ENCODE results near the gene AFF1. TPM values are rescaled to one million over a fixed set of nuclear protein-coding genes. Genes with fewer than 3 reads are reported as not detected.

AFF1 gene
- total RNA-seq, 2 experiments from 2014 or later = 50.3 to 51.2 TPM

- Histone ChIP-seq H3K27ac (ENCODE audit: low read depth in 1 of 2, low read length in 2 of 2) (no peak overlapping the region), H3K36me3 (ENCODE audit: insufficient read depth, low read length) (peaks cover 20% of the 10 kb centered on the region), H3K27me3 (ENCODE audit: control insufficient read depth in 1 of 2, insufficient read depth in 2 of 2, low read length in 2 of 2) (no peaks in the 10 kb centered on the region), H3K4me3 (ENCODE audit: low read length) (no peak overlapping the region), H3K4me1 (ENCODE audit: insufficient read depth, low read length) (peaks cover 17% of the 10 kb centered on the region), H3K9me3 (ENCODE audit: control insufficient read depth in 1 of 2, insufficient read depth in 1 of 2, low read length in 2 of 2) (no peaks in the 10 kb centered on the region)
- H3K9me3 Mint-ChIP-seq = no peaks in the 10 kb centered on the region
- no peaks in the 10 kb centered on the region for H3K27me3 Mint-ChIP-seq
- ChIA-PET CTCF (interaction anchor here (1.0 kb wide), 2 partner anchors 108 to 121 kb away, joined by 3 to 4 read pairs; partner anchors contain the start of gene AFF1), POLR2A (interaction anchor here (0.7 to 1.2 kb wide), 3 partner anchors 37 to 1865 kb away, joined by 3 to 4 read pairs (median 3); no protein-coding TSS in a partner anchor)
- TF ChIP-seq, protein P1, sequence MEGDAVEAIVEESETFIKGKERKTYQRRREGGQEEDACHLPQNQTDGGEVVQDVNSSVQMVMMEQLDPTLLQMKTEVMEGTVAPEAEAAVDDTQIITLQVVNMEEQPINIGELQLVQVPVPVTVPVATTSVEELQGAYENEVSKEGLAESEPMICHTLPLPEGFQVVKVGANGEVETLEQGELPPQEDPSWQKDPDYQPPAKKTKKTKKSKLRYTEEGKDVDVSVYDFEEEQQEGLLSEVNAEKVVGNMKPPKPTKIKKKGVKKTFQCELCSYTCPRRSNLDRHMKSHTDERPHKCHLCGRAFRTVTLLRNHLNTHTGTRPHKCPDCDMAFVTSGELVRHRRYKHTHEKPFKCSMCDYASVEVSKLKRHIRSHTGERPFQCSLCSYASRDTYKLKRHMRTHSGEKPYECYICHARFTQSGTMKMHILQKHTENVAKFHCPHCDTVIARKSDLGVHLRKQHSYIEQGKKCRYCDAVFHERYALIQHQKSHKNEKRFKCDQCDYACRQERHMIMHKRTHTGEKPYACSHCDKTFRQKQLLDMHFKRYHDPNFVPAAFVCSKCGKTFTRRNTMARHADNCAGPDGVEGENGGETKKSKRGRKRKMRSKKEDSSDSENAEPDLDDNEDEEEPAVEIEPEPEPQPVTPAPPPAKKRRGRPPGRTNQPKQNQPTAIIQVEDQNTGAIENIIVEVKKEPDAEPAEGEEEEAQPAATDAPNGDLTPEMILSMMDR (IDR thresholded peaks at IDR 0.05) = no peak
- ATAC-seq (ENCODE audit: poor library complexity) (no peak), DNase-seq (no peak)
- peaks cover 40% of the 10 kb centered on the region for H3K4me1 Mint-ChIP-seq (ENCODE audit: low read depth)
- no peak overlapping the region for H3K4me3 Mint-ChIP-seq
- no peak overlapping the region for H3K27ac Mint-ChIP-seq
- H3K36me3 Mint-ChIP-seq (ENCODE audit: low read depth) = peaks cover 23% of the 10 kb centered on the region
- intact Hi-C loops (cut with DNase I, micrococcal nuclease) = no loop called here
Measured at GRCh38 chr4:87042986-87043820, 108.4 kb downstream of the AFF1 start.

GRCh38 chr4:87044511-87045233 lies 109.9 kb downstream of the AFF1 start:
- CTCF ChIA-PET = no interaction called here
- Mint-ChIP-seq H3K9me3 (no peaks in the 10 kb centered on the region), H3K27ac (no peak overlapping the region), H3K36me3 (ENCODE audit: low read depth) (peaks cover 33% of the 10 kb centered on the region), H3K4me3 (no peak overlapping the region), H3K27me3 (no peaks in the 10 kb centered on the region), H3K4me1 (ENCODE audit: low read depth) (peaks cover 40% of the 10 kb centered on the region)
- Histone ChIP-seq H3K27me3 (ENCODE audit: control insufficient read depth in 1 of 2, insufficient read depth in 2 of 2, low read length in 2 of 2) (no peaks in the 10 kb centered on the region), H3K9me3 (ENCODE audit: control insufficient read depth in 1 of 2, insufficient read depth in 1 of 2, low read length in 2 of 2) (no peaks in the 10 kb centered on the region), H3K4me1 (ENCODE audit: insufficient read depth, low read length) (peaks cover 14% of the 10 kb centered on the region), H3K36me3 (ENCODE audit: insufficient read depth, low read length) (peaks cover 26% of the 10 kb centered on the region), H3K27ac (ENCODE audit: low read depth in 1 of 2, low read length in 2 of 2) (no peak overlapping the region), H3K4me3 (ENCODE audit: low read length) (no peak overlapping the region)
- intact Hi-C loops (cut with DNase I, micrococcal nuclease) = loop anchor here in 1 of 2 experiments (5.0 kb wide), 1 partner anchor 37 kb away; no protein-coding TSS in a partner anchor
- POLR2A ChIA-PET = no interaction called here
- DNase-seq (no peak), ATAC-seq (ENCODE audit: poor library complexity) (no peak)
- TF ChIP-seq, protein P1 (IDR thresholded peaks at IDR 0.05) = no peak

- no peak overlapping the region for H3K27ac ChIP-seq (ENCODE audit: low read depth in 1 of 2, low read length in 2 of 2)
Measured at GRCh38 chr4:87045234-87045558, 110.4 kb downstream of the AFF1 start.

More at GRCh38 chr4:87045234-87045558, 110.4 kb downstream of the AFF1 start:
- H3K4me1 Mint-ChIP-seq (ENCODE audit: low read depth) = peaks cover 45% of the 10 kb centered on the region
- intact Hi-C loops (cut with DNase I, micrococcal nuclease) = loop anchor here in 1 of 2 experiments (5.0 kb wide), 1 partner anchor 38 kb away; no protein-coding TSS in a partner anchor
- CTCF ChIA-PET = no interaction called here
- TF ChIP-seq, protein P1 (IDR thresholded peaks at IDR 0.05) = no peak
- DNase-seq = no peak
- no peaks in the 10 kb centered on the region for H3K9me3 Mint-ChIP-seq
- H3K4me3 Mint-ChIP-seq = no peak overlapping the region
- H3K36me3 ChIP-seq (ENCODE audit: insufficient read depth, low read length) = peaks cover 26% of the 10 kb centered on the region
- POLR2A ChIA-PET = no interaction called here
- no peaks in the 10 kb centered on the region for H3K27me3 ChIP-seq (ENCODE audit: control insufficient read depth in 1 of 2, insufficient read depth in 2 of 2, low read length in 2 of 2)
- H3K4me3 ChIP-seq (ENCODE audit: low read length) = no peak overlapping the region
- H3K27ac Mint-ChIP-seq = no peak overlapping the region
- H3K9me3 ChIP-seq (ENCODE audit: control insufficient read depth in 1 of 2, insufficient read depth in 1 of 2, low read length in 2 of 2) = no peaks in the 10 kb centered on the region
- no peak for ATAC-seq (ENCODE audit: poor library complexity)
- H3K4me1 ChIP-seq (ENCODE audit: insufficient read depth, low read length) = peaks cover 14% of the 10 kb centered on the region
- H3K27me3 Mint-ChIP-seq = no peaks in the 10 kb centered on the region
- peaks cover 36% of the 10 kb centered on the region for H3K36me3 Mint-ChIP-seq (ENCODE audit: low read depth)

Measured in CD4-positive, alpha-beta T cell (primary cell).